HepG2 (cell line): ENCODE measurements around the gene BOD1. TPM values are rescaled to one million over a fixed set of nuclear protein-coding genes. Genes with fewer than 3 reads are reported as not detected.
A peak's percentile ranks its signal among the peaks of the same experiment; 100 is the strongest.

Source experiments
- ATAC-seq: fragments of 200-7000 bp; cut with Tn5 transposase; 3 replicates; pipeline ENCODE4 v1.9.1; 2020; ENCODE audit warnings: mild to moderate bottlenecking, moderate library complexity
- BruUV-seq: library from RNA; stranded (reverse); fragments of 400-500 nt; replicated peaks from 2 replicates; lab custom pipeline; 2021; lab: Mats Ljungman, UMichigan
- CTCF ChIA-PET: fragments of 300-600 bp; formaldehyde crosslinking; extraction: SDS; loops from one replicate; lab custom pipeline; 2021; ENCODE audit warnings: low total read pairs, inconsistent platforms, low intra/inter-chr PET ratio; lab: Yijun Ruan, JAX
- POLR2A ChIA-PET: fragments of 350-600 bp; sonication (Branson Sonifier 250); formaldehyde crosslinking; loops from one replicate; lab custom pipeline; 2020; ENCODE audit warnings: antibody characterized with exemption, inconsistent platforms; lab: Yijun Ruan, JAX
- DNase-seq: peaks from one replicate; pipeline ENCODE4 v3.0.0-alpha.2; 2015; ENCODE audit warnings: low spot score
- FAIRE-seq: peaks from 3 replicates; lab custom pipeline; 2011; peaks lifted over from hg19 to GRCh38; lab: Jason Lieb, UNC
- H2AFZ ChIP-seq: one replicate; pipeline ENCODE4 v1.6.1; 2011; ENCODE audit warnings: low read length, inconsistent platforms
- H3K27ac ChIP-seq: fragments of 300-600 bp; 3 replicates; pipeline ENCODE4 v1.8.0; 2011; ENCODE audit warnings: mixed run types, mild to moderate bottlenecking, mixed read lengths, low read length, inconsistent platforms; ENCODE audit not compliant: insufficient read depth; ENCODE audit errors: extremely low read length
- H3K27me3 ChIP-seq, 2 experiments: fragments of 200-600 bp in 1 of 2; 2 replicates in 1 of 2; 3 replicates in 1 of 2; pipeline versions ENCODE4 v1.6.0 to v1.8.0; 2011; ENCODE audit warnings: low read length in 2 of 2, mild to moderate bottlenecking in 2 of 2, moderate library complexity in 2 of 2, inconsistent platforms in 1 of 2; ENCODE audit not compliant: insufficient read depth in 2 of 2, control insufficient read depth in 1 of 2
- H3K36me3 ChIP-seq, 2 experiments: fragments of 200-600 bp in 1 of 2; replicated peaks in 1 of 2; 2 replicates in 1 of 2; 3 replicates in 1 of 2; pipeline versions ENCODE4 v1.5.1 to v1.8.0; 2011; ENCODE audit warnings: low read length in 2 of 2, inconsistent platforms in 1 of 2; ENCODE audit not compliant: insufficient read depth in 2 of 2, control insufficient read depth in 1 of 2
- H3K4me1 ChIP-seq: 2 replicates; pipeline ENCODE4 v1.5.1; 2012; ENCODE audit warnings: low read length, inconsistent platforms; ENCODE audit not compliant: insufficient read depth
- H3K4me2 ChIP-seq: 2 replicates; pipeline ENCODE4 v1.6.0; 2011; ENCODE audit warnings: low read depth, low read length, inconsistent platforms
- H3K4me3 ChIP-seq, 3 experiments: fragments of 200-600 bp in 1 of 3; sonication (generic), shearing (Covaris generic) in 1 of 3; replicated peaks in 1 of 3; 2 replicates each; pipeline ENCODE4 v1.5.1; 2011 to 2016; ENCODE audit warnings: low read length in 3 of 3, inconsistent platforms in 2 of 3, low read depth in 2 of 3, mild to moderate bottlenecking in 2 of 3, control low read depth in 1 of 3, mixed read lengths in 1 of 3; ENCODE audit not compliant: insufficient read depth in 1 of 3
- H3K79me2 ChIP-seq: one replicate; pipeline ENCODE4 v1.6.1; 2011; ENCODE audit warnings: low read length, inconsistent platforms; ENCODE audit not compliant: insufficient read depth
- H3K9ac ChIP-seq: 2 replicates; pipeline ENCODE4 v1.6.0; 2011; ENCODE audit warnings: mild to moderate bottlenecking, low read depth, low read length, inconsistent platforms; ENCODE audit not compliant: insufficient read depth
- H3K9me3 ChIP-seq: 2 replicates; pipeline ENCODE4 v1.5.1; 2012; ENCODE audit warnings: mild to moderate bottlenecking, low read length
- H4K20me1 ChIP-seq: 2 replicates; pipeline ENCODE4 v1.6.0; 2011; ENCODE audit warnings: inconsistent platforms, mild to moderate bottlenecking, low read length, moderate library complexity; ENCODE audit not compliant: insufficient read depth
- ARID5B ChIP-seq: IDR thresholded peaks from 2 replicates; pipeline ENCODE4 v1.4.0; 2020; ENCODE audit warnings: mild to moderate bottlenecking, missing genetic modification reagents
- ATF1 ChIP-seq: IDR thresholded peaks from 2 replicates; pipeline ENCODE4 v1.6.1; 2016; ENCODE audit warnings: mild to moderate bottlenecking, control low read depth
- CEBPB ChIP-seq: IDR thresholded peaks from 2 replicates; pipeline ENCODE4 v1.6.1; 2011; ENCODE audit warnings: low read depth, low read length, improper control_type of control experiment, borderline replicate concordance
- FOXP4 ChIP-seq: sonication (generic); formaldehyde crosslinking; IDR thresholded peaks from 2 replicates; pipeline ENCODE4 v1.4.0; 2020; ENCODE audit warnings: missing genetic modification reagents
- HOXA3 ChIP-seq: sonication (generic); formaldehyde crosslinking; IDR thresholded peaks from 2 replicates; pipeline ENCODE4 v1.5.0; 2020; ENCODE audit warnings: missing genetic modification reagents
- JARID2 ChIP-seq: sonication (generic); formaldehyde crosslinking; IDR thresholded peaks from 2 replicates; pipeline ENCODE4 v1.8.1; 2023; ENCODE audit warnings: missing genetic modification reagents, inconsistent platforms; ENCODE audit not compliant: insufficient replicate concordance
- MEF2D ChIP-seq: sonication (generic); formaldehyde crosslinking; IDR thresholded peaks from 2 replicates; pipeline ENCODE4 v1.5.1; 2020; ENCODE audit warnings: mild to moderate bottlenecking, missing genetic modification reagents
- SIX1 ChIP-seq: sonication (generic); formaldehyde crosslinking; IDR thresholded peaks from 2 replicates; pipeline ENCODE4 v1.4.0; 2020; ENCODE audit warnings: missing genetic modification reagents, borderline replicate concordance
- SOX13 ChIP-seq, 3 experiments: fragments of 450-650 bp in 1 of 3; sonication (generic) in 1 of 3; formaldehyde crosslinking in 1 of 3; IDR thresholded peaks in 2 of 3; conservative IDR thresholded peaks in 1 of 3; 2 replicates each; pipeline versions ENCODE4 v1.5.0 to v1.6.1; 2016 to 2020; ENCODE audit warnings: antibody characterized with exemption in 1 of 3, mild to moderate bottlenecking in 1 of 3, missing compliant biosample characterization in 1 of 3, missing genetic modification reagents in 1 of 3, moderate library complexity in 1 of 3
- SRSF9 ChIP-seq: fragments of 200-400 bp; formaldehyde crosslinking; IDR thresholded peaks from 2 replicates; pipeline ENCODE4 v1.6.1; 2018; ENCODE audit warnings: borderline replicate concordance, mild to moderate bottlenecking, low read depth, low read length; ENCODE audit not compliant: insufficient read depth, poor library complexity, severe bottlenecking
- TRAFD1 ChIP-seq: sonication (generic); formaldehyde crosslinking; IDR thresholded peaks from 2 replicates; pipeline ENCODE4 v1.5.1; 2020; ENCODE audit warnings: missing genetic modification reagents, mild to moderate bottlenecking, borderline replicate concordance
- ZKSCAN1 ChIP-seq: fragments of 150-350 bp; IDR thresholded peaks from 2 replicates; pipeline ENCODE4 v1.6.1; 2014; ENCODE audit warnings: low read length
- ZNF772 ChIP-seq: sonication (generic); formaldehyde crosslinking; IDR thresholded peaks from 2 replicates; pipeline ENCODE4 v1.5.0; 2020; ENCODE audit warnings: mild to moderate bottlenecking, missing genetic modification reagents
- WGBS: methylation state at CpG from one replicate; pipeline ENCODE4 v1.1.6; 2017; ENCODE audit warnings: low lambda C conversion rate; 5-methylcytosine and 5-hydroxymethylcytosine counted together
- in situ Hi-C: cut with HindIII; loops from 2 replicates; pipeline ENCODE4 v1.10.0; 2017; ENCODE audit warnings: low pct_unique_long_range_greater_than_20kb; ENCODE audit not compliant: extremely low pct_ligation_motif_present
- intact Hi-C: fragments of 100-400 bp; cut with micrococcal nuclease; formaldehyde crosslinking; loops from one replicate; pipeline ENCODE4 v1.10.0; 2022; ENCODE audit not compliant: unreplicated experiment
- polyA plus RNA-seq, 8 experiments: library from polyadenylated mRNA; depleted of rRNA in 3 of 8; stranded (reverse) in 7 of 8; unstranded in 1 of 8; fragments of >200 nt; fragmentation: Illumina TruSeq in 4 of 8; extraction: Trizol in 4 of 8; gene quantifications; 2 replicates each; pipeline versions ENCODE4 v1.2.1 to v1.2.3, GENCODE V29; 2011 to 2016; ENCODE audit warnings: low read depth in 4 of 8, missing spikeins in 1 of 8, mixed read lengths in 1 of 8; ENCODE audit not compliant: insufficient read depth in 1 of 8
- total RNA-seq, 5 experiments: library from RNA; depleted of rRNA; stranded (reverse); fragments of >200 nt; fragmentation: Illumina TruSeq; extraction: Trizol; gene quantifications; 2 replicates each; pipeline ENCODE4 v1.2.3, GENCODE V29; 2016; ENCODE audit warnings: low read depth in 1 of 5

Gene BOD1
- total and polyA plus RNA-seq, 2 of the 13 experiments (the other 11 are each of a cell fraction or from before 2014, with no cell fraction given): 81.5 to 103 TPM

- no peak for TF ChIP-seq TRAFD1 (CRISPR knock-in tag)
- TF ChIP-seq CEBPB: peak; percentile 88
- no peak for TF ChIP-seq ZKSCAN1
- no peak for TF ChIP-seq SOX13 (IDR thresholded peaks at IDR 0.05)
- peak in 1 of 2 experiments; percentile 40; a peak in 1 of 4 replicates for TF ChIP-seq SOX13 (CRISPR knock-in tag; conservative IDR thresholded peaks at IDR 0.05 in 1 of 2, IDR thresholded peaks at IDR 0.05 in 1 of 2)
- TF ChIP-seq, all 625 proteins: peak for 6
Observed at GRCh38 chr5:173612948-173613347, 3.5 kb downstream of the BOD1 start (continued).

- Histone ChIP-seq H3K27me3 (no peaks in the 10 kb centered on the region; a peak in 1 of 5 replicates), H3K36me3 (peaks cover 38 to 63% of the 10 kb centered on the region in 2 experiments), H3K4me1 (peaks cover 34% of the 10 kb centered on the region), H3K4me3 (no peak overlapping the region), H3K9me3 (no peaks in the 10 kb centered on the region), H2AFZ (no peak overlapping the region), H4K20me1 (peaks cover 32% of the 10 kb centered on the region), H3K4me2 (no peak overlapping the region), H3K27ac (no peak overlapping the region), H3K9ac (no peak overlapping the region), H3K79me2 (peaks cover 72% of the 10 kb centered on the region)
- in situ Hi-C loops: loop anchor here (10.0 kb wide), 1 partner anchor 703 kb away; no protein-coding TSS in a partner anchor
- ChIA-PET POLR2A (no interaction called here), CTCF (no interaction called here)
- no peak for DNase-seq
- intact Hi-C loops: no loop called here
- no peak for FAIRE-seq
- BruUV-seq: no TSS peak
- WGBS: 100% methylated on average over 4 of the region's 4 CpGs
- ATAC-seq: no peak
- TF ChIP-seq JARID2 (no peak), ATF1 (CRISPR knock-in tag) (no peak), ARID5B (CRISPR knock-in tag) (no peak), ZNF772 (no peak), SRSF9 (no peak), HOXA3 (CRISPR knock-in tag) (no peak), MEF2D (CRISPR knock-in tag) (no peak), SIX1 (CRISPR knock-in tag) (no peak), FOXP4 (CRISPR knock-in tag) (no peak)
Observed at GRCh38 chr5:173611706-173612105, 4.7 kb downstream of the BOD1 start.
